Thyroid gland (tissue), 4 donors: Measurements from ENCODE around the gene DDX25. TPM values are rescaled to one million over a fixed set of nuclear protein-coding genes. Genes with fewer than 3 reads are reported as not detected.

Experiments
- DNase-seq, 2 donors: peaks; one replicate each; pipeline ENCODE4 v3.0.0-alpha.2; 2019
- H3K27ac ChIP-seq, 3 donors: fragments of 200-600 bp; sonication (generic); 1 replicate in 2 of 3; 2 replicates in 1 of 3; pipeline ENCODE4 v1.5.1; 2016 to 2019; ENCODE audit warnings: mild to moderate bottlenecking in 1 of 3, moderate library complexity in 1 of 3
- H3K27me3 ChIP-seq: fragments of 200-600 bp; sonication (generic); one replicate; pipeline ENCODE4 v1.5.1; 2019
- H3K36me3 ChIP-seq, 2 donors: fragments of 200-600 bp; sonication (generic); one replicate each; pipeline ENCODE4 v1.5.1; 2016 to 2019
- H3K4me1 ChIP-seq, 2 donors: fragments of 200-600 bp; sonication (generic); one replicate each; pipeline ENCODE4 v1.5.1; 2017 to 2019
- H3K4me3 ChIP-seq, 3 donors: fragments of 200-600 bp; sonication (generic); replicated peaks in 1 of 3; 1 replicate in 2 of 3; 2 replicates in 1 of 3; pipeline ENCODE4 v1.5.1; 2016; ENCODE audit warnings: mild to moderate bottlenecking in 1 of 3
- H3K9me3 ChIP-seq: fragments of 200-600 bp; sonication (generic); one replicate; pipeline ENCODE4 v1.5.1; 2017
- POLR2A ChIP-seq, 2 donors: fragments of 450-650 bp; IDR thresholded peaks; one replicate each; pipeline ENCODE4 v1.6.1; 2017; ENCODE audit warnings: antibody characterized with exemption in 2 of 2, mild to moderate bottlenecking in 2 of 2, moderate library complexity in 1 of 2
- WGBS, 2 donors: methylation state at CpG; one replicate each; pipeline ENCODE4 v1.1.5; 2017; 5-methylcytosine and 5-hydroxymethylcytosine counted together
- intact Hi-C: fragments of 100-400 bp; cut with DNase I; formaldehyde crosslinking; loops from one replicate; pipeline ENCODE4 v1.15.1; 2023
- total RNA-seq, 4 donors: library from RNA; depleted of rRNA; stranded (reverse); fragments of >200 nt; gene quantifications; one replicate each; pipeline ENCODE4 v1.2.3, GENCODE V29; 2016
- TF ChIP-seq, protein P1 (sequence below), 6 experiments: fragments of 200-600 bp in 3 of 6; fragments of 450-650 bp in 3 of 6; sonication (generic) in 3 of 6; IDR thresholded peaks; one replicate each; pipeline ENCODE4 v1.5.1; 2016 to 2019; ENCODE audit warnings: antibody characterized with exemption in 6 of 6, mild to moderate bottlenecking in 2 of 6, inconsistent platforms in 1 of 6, moderate library complexity in 1 of 6

DDX25 gene
- total RNA-seq, 4 donors from 2014 or later, result 1.6 to 3.8 (median 1.9) TPM

DNA sequence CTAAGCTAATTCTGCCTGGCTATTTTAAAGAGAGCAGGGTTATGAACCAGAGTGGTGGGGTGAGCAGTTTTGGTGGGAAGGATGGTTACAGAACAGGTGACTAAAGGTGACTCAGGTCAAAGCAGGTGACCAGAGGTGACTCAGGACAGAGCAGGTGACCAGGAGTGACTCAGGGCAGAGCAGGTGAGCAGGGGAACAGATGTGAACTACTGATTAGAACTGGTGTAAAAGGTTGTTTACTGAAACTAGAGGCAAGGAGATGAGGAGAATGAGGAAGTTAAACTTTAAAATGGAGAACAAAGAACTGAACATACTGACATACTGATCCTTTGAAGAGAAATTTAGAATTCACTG lies 32.2 kb upstream of the DDX25 start:
- Histone ChIP-seq H3K27me3 (no peaks in the 10 kb centered on the region), H3K9me3 (no peaks in the 10 kb centered on the region), H3K36me3 (no peaks in the 10 kb centered on the region), H3K4me1 (no peaks in the 10 kb centered on the region), H3K27ac (no peak overlapping the region), H3K4me3 (no peak overlapping the region)
- TF ChIP-seq, protein P1, sequence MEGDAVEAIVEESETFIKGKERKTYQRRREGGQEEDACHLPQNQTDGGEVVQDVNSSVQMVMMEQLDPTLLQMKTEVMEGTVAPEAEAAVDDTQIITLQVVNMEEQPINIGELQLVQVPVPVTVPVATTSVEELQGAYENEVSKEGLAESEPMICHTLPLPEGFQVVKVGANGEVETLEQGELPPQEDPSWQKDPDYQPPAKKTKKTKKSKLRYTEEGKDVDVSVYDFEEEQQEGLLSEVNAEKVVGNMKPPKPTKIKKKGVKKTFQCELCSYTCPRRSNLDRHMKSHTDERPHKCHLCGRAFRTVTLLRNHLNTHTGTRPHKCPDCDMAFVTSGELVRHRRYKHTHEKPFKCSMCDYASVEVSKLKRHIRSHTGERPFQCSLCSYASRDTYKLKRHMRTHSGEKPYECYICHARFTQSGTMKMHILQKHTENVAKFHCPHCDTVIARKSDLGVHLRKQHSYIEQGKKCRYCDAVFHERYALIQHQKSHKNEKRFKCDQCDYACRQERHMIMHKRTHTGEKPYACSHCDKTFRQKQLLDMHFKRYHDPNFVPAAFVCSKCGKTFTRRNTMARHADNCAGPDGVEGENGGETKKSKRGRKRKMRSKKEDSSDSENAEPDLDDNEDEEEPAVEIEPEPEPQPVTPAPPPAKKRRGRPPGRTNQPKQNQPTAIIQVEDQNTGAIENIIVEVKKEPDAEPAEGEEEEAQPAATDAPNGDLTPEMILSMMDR (IDR thresholded peaks at IDR 0.05), result no peak
- no peak for TF ChIP-seq POLR2A (IDR thresholded peaks at IDR 0.05)
- DNase-seq, result no peak
- intact Hi-C loops, result loop anchor here (5.0 to 10.0 kb wide), 2 partner anchors 150 to 247 kb away; partner anchors contain the start of gene CHEK1

DNA sequence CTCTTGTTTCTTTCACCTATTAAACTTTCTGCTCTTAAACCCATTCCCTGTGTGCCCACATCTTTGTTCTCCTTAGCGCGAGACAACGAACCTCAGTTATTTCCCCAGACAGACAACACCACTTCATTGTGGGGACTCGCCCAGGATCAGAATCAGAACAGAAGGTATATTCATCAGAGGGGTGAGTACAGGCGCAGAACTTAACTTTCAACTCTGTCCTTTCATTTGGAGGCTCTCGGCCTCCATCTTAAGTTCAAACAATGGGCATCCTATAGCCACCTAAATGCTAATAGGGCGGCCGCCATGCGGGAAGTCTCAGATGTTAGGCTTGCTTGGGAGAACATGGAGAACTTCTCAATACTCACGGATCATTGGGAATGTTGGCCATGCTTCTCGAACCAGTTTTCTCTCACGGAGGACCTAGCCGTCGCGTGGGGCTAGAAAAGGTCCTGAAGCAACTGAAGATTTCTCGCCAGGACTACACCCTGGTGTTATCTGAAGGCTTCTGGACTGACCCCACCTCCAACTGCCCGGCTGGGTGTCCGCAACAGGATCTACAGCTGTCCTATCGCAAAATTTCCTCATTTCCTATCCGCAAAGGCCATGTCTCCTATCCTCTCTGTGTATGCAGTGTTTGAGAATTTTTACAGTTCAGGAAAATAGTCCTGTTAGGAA lies 30.3 kb upstream of the DDX25 start:
- H3K27ac ChIP-seq, result no peak overlapping the region
- no peaks in the 10 kb centered on the region for H3K36me3 ChIP-seq
- no peak for DNase-seq
- intact Hi-C loops, result loop anchor here (5.0 to 10.0 kb wide), 2 partner anchors 152 to 249 kb away; partner anchors contain the start of gene CHEK1
- H3K27me3 ChIP-seq, result no peaks in the 10 kb centered on the region
- no peak overlapping the region for H3K4me3 ChIP-seq
- no peak for TF ChIP-seq POLR2A (IDR thresholded peaks at IDR 0.05)
- TF ChIP-seq, protein P1 (IDR thresholded peaks at IDR 0.05), result no peak
- no peaks in the 10 kb centered on the region for H3K9me3 ChIP-seq
- no peaks in the 10 kb centered on the region for H3K4me1 ChIP-seq
- WGBS, 2 donors, result 79 to 82% methylated on average over 20 of the region's 20 CpGs

DNA sequence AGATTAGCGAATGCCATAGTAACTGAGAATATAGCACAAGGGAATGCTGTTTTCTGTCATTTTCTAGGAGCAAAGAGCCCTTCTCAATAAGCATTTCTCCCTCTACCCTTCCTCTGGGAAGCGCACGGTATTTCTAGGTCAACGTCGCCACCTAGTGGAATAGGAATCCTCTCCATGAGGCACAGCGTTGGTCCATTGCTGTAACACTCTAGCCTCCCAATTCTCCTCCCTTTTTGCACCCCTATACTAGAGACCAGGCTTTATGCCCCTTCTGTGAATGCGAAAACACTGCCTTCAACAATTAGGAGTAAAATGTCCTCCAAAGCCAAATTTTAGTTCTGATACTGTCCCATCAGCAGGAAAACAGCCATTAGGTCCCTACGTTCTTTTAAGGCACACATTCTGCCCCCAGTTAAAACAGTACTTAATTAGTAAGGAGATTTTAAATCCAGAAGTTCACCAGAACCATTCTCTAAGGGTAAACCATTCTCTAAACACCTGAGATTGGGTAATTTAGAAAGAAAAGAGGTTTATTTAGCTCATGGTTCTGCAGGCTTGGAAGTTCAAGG lies 29.7 kb upstream of the DDX25 start:
- TF ChIP-seq POLR2A (IDR thresholded peaks at IDR 0.05), result no peak
- TF ChIP-seq, protein P1 (IDR thresholded peaks at IDR 0.05), result peak; percentile 25 to 78 (median 62)
- H3K36me3 ChIP-seq, result no peaks in the 10 kb centered on the region
- DNase-seq, result peak; percentile 48 to 49
- 11% methylated on average over 8 of the region's 8 CpGs for WGBS, 2 donors
- no peaks in the 10 kb centered on the region for H3K9me3 ChIP-seq
- H3K27ac ChIP-seq, result no peak overlapping the region
- H3K4me3 ChIP-seq, result no peak overlapping the region
- no peaks in the 10 kb centered on the region for H3K4me1 ChIP-seq
- no peaks in the 10 kb centered on the region for H3K27me3 ChIP-seq
- intact Hi-C loops, result loop anchor here (5.0 to 10.0 kb wide), 2 partner anchors 152 to 250 kb away; partner anchors contain the start of gene CHEK1

DNA sequence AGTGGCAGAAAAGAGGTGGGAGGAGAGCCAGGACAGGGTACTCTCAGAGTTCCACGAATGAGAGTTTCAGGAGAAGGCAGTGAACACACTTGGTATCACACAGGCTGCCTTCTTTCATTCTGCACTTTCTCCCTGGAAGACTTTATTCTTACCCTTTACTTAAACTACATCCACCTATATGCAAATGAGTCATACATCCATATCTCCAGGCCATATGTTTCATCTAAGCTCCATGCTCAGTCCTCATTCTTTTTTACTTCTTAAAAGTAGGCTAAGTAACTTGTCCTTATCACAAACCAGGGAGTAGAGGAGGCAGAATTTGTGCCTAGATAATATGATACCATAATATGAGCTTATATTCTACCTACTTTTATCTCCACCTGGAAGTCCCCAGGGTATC lies 23.0 kb upstream of the DDX25 start:
- no peaks in the 10 kb centered on the region for H3K4me1 ChIP-seq
- no peak overlapping the region for H3K4me3 ChIP-seq
- WGBS, 2 donors, result 65 to 71% methylated on average over 1 of the region's 1 CpG

DNA sequence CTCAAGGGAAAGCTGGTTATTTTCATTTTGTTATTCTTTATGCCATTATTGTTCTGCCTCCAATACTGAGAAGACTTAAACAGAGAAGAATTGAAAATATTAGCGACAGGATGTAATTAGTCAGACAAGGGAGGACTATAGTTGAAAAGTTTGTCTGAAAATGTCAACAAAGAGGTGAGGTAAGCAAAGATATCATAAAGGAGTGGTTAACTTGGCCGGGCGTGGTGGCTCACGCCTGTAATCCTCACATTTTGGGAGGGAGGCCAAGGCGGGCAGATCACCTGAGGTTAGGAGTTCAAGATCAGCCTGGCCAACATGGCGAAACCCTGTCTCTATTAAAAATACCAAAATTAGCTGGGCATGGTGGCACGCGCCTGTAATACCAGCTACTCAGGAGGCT lies 20.9 kb upstream of the DDX25 start:
- Histone ChIP-seq H3K36me3 (no peaks in the 10 kb centered on the region), H3K27me3 (no peaks in the 10 kb centered on the region), H3K9me3 (no peaks in the 10 kb centered on the region), H3K27ac (no peak overlapping the region), H3K4me3 (no peak overlapping the region), H3K4me1 (peaks cover 0 to 2% of the 10 kb centered on the region in 2 donors)
- DNase-seq, result no peak
- intact Hi-C loops, result no loop called here
- TF ChIP-seq POLR2A (IDR thresholded peaks at IDR 0.05), result no peak
- TF ChIP-seq, protein P1 (IDR thresholded peaks at IDR 0.05), result no peak
- WGBS, 2 donors, result 81 to 84% methylated on average over 8 of the region's 8 CpGs

More for the DNA sequence above, 23.0 kb upstream of the DDX25 start:
- Histone ChIP-seq H3K9me3 (no peaks in the 10 kb centered on the region), H3K36me3 (no peaks in the 10 kb centered on the region), H3K27ac (no peak overlapping the region), H3K27me3 (no peaks in the 10 kb centered on the region)
- intact Hi-C loops, result no loop called here
- no peak for TF ChIP-seq POLR2A (IDR thresholded peaks at IDR 0.05)
- TF ChIP-seq, protein P1 (IDR thresholded peaks at IDR 0.05), result no peak
- DNase-seq, result no peak
